Activated naive CD4-positive, alpha-beta T cell treated with anti-CD3 and anti-CD28 coated beads, Interleukin-2, amount 10 ng/mL, durations not matched to agents 7 days and 5 days (primary cell): ENCODE data around the gene USP15.
"Not testable (repeated sequence)": the region's sequence is repeated elsewhere in the genome, so short reads cannot be mapped to it uniquely, and the experiment has no call there.

Source experiments
- CTCF ChIA-PET: fragments of 350-600 bp; sonication (Branson Sonifier 250); formaldehyde crosslinking; loops from one replicate; lab custom pipeline; 2021; ENCODE audit warnings: antibody characterized with exemption; lab: Charles Lee
- DNase-seq: peaks from one replicate; pipeline ENCODE4 v3.0.0-alpha.2; 2020
- H3K27ac Mint-ChIP-seq: one replicate; pipeline ENCODE4 v1.8.0; 2021; ENCODE audit warnings: mild to moderate bottlenecking, moderate library complexity, mixed read lengths
- H3K27me3 Mint-ChIP-seq: one replicate; pipeline ENCODE4 v1.8.0; 2021; ENCODE audit warnings: mild to moderate bottlenecking, mixed read lengths
- H3K36me3 Mint-ChIP-seq: one replicate; pipeline ENCODE4 v1.8.0; 2021; ENCODE audit warnings: mixed read lengths
- H3K4me1 Mint-ChIP-seq: one replicate; pipeline ENCODE4 v1.8.0; 2021; ENCODE audit warnings: mixed read lengths
- H3K4me3 Mint-ChIP-seq: one replicate; pipeline ENCODE4 v1.8.0; 2021; ENCODE audit warnings: mild to moderate bottlenecking, moderate library complexity, mixed read lengths
- H3K9me3 Mint-ChIP-seq: one replicate; pipeline ENCODE4 v1.8.0; 2021; ENCODE audit warnings: mixed read lengths

USP15 gene

DNA sequence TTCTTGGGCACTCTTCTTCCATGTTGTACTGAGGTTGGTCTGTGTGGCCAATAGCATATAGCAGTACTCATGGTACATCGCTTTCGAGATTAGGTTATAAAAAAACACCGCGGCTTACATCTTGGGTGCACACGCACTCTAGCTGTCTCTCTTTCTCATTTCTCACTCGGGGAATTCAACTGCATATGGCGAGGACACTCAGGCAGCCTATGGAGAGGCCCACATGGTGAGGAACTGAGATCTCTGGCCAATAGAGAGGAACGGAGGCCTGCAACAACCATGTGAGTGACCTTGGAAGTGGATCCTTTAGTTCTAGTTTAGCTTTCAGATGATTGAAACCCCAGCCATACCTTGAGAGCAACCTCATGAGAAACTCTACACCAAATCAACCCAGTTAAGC is 45.6 kb downstream of the USP15 start:
- H3K27ac Mint-ChIP-seq, result peak overlapping the region; percentile 16
- CTCF ChIA-PET, result no interaction called here
- H3K36me3 Mint-ChIP-seq, result peaks cover 82% of the 10 kb centered on the region
- peaks cover 10% of the 10 kb centered on the region for H3K9me3 Mint-ChIP-seq
- H3K4me3 Mint-ChIP-seq, result no peak overlapping the region
- H3K4me1 Mint-ChIP-seq, result peaks cover 44% of the 10 kb centered on the region
- no peak for DNase-seq
- no peaks in the 10 kb centered on the region for H3K27me3 Mint-ChIP-seq

DNA sequence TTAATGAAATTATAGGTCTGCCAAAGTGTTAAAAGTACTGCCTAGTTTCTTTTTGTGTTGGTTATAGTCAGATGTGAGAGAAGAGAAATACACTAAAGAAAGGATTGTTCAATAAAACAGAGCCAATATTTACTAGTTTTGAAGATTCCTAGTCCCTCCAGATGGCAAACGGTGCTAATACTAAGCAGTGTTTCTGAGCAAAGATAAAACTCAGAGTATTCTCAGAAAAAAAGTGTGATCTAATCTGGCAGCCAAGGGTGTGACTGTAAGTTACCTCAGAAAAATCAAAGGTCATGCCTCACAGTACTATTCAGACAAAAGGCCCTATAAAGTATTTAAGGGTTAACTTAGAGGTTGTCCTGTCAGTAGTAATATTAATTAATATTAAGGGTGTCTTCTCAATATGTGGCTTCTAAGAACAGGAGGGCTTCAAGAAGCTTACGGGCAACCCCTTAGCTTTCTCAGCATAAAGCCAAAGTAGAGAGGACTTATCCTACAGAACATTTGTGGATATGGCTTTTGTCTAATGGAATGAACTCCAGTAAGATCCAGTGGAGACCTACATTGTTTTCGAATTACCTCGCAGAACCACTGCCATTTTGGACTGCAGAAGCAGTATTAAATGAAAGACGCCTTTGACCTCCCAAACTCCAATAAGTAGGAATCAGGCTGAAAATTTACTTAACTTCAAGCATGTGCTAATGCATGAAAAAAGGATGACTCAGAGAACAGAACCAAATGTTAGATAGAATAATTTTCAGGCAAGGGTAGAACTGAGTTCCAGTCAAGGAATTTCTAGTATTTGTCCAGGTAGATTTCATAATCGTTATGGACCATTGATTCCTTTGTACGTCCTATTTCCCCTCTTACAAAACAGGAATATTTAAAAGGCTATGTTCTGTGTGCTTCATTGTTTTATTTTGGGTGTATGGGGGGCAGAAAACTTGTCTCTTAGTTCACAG is 46.6 kb downstream of the USP15 start:
- CTCF ChIA-PET, result no interaction called here
- H3K4me3 Mint-ChIP-seq, result no peak overlapping the region
- H3K4me1 Mint-ChIP-seq, result peaks cover 42% of the 10 kb centered on the region
- H3K36me3 Mint-ChIP-seq, result peaks cover 81% of the 10 kb centered on the region
- no peaks in the 10 kb centered on the region for H3K27me3 Mint-ChIP-seq
- DNase-seq, result no peak
- no peak overlapping the region for H3K27ac Mint-ChIP-seq
- peaks cover 10% of the 10 kb centered on the region for H3K9me3 Mint-ChIP-seq

DNA sequence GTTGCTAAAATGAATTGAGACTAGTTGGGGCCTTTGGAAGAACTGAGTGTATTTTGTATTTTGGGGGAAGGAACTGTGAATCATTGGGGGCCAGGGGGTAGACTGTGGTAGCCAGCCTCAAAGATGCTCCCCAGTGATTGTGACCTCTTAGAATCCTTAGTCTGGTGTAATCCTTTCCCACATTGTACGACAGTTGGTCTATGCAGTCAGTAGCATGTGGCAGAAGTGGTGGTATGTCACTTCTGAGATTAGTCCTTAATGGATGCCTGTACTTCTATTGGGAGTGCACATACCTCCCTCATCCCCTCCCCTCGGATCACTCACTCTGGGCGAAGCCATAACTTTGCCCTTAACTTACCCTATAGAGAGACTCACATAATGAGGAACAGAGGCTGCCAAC is 48.0 kb downstream of the USP15 start:
- no peak overlapping the region for H3K27ac Mint-ChIP-seq
- DNase-seq, result no peak
- peaks cover 40% of the 10 kb centered on the region for H3K4me1 Mint-ChIP-seq
- CTCF ChIA-PET, result no interaction called here
- H3K4me3 Mint-ChIP-seq, result no peak overlapping the region
- no peaks in the 10 kb centered on the region for H3K27me3 Mint-ChIP-seq
- H3K36me3 Mint-ChIP-seq, result peaks cover 75% of the 10 kb centered on the region
- peaks cover 10% of the 10 kb centered on the region for H3K9me3 Mint-ChIP-seq

DNA sequence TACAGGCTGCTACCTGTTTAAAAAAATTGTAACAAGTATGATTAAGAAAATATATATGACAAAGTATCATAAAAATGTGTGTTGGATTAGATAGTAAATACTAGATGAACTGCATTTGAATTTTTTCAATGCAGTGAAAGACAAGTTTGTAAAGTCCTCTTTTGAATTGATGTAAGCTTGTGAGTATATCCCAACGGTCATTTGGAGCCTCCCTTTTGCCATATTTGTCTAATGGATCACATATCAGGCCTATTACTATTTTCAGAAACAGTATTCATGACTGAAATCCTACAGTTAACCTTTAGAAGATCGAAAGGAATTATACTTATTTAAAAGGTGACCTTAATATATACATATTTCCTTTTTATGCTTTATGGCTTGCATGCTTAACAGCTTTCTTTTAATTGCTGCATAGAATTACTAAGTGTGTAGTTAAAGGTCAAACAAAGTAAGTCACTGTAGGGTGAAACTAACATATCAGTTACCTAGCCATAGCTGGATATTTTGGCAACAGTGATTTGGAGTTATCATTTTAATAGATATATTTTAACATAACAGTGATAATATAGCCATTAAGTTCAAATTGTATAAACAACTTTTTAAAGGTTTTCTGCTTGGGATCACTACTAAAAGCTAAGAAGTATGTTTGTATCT is 53.6 kb downstream of the USP15 start:
- Mint-ChIP-seq H3K27me3 (no peaks in the 10 kb centered on the region), H3K36me3 (peaks cover 43% of the 10 kb centered on the region), H3K4me3 (no peak overlapping the region), H3K4me1 (peaks cover 24% of the 10 kb centered on the region), H3K9me3 (peaks cover under 1% of the 10 kb centered on the region), H3K27ac (no peak overlapping the region)
- DNase-seq, result no peak
- CTCF ChIA-PET, result no interaction called here

DNA sequence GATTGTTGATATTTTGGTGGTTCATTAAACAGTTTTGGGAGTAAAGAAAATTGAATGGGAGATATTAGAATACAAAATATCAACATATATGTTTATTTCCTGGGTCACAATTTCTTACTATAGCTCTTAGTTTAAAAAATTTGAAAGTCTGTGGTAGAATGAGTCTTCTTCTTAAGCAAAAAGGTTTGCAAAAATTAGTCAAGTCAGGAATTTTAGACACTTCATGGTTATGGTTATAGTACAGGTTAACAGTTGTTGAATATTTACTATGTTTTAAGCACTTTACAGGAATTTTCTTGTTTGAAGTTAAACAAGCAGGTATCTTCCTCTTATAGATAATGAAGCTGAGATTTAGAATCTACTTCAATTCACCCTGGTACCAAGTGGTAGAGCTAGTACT is 56.8 kb downstream of the USP15 start:
- no peak overlapping the region for H3K27ac Mint-ChIP-seq
- H3K9me3 Mint-ChIP-seq, result peaks cover 2% of the 10 kb centered on the region
- no peak overlapping the region for H3K4me3 Mint-ChIP-seq
- no peaks in the 10 kb centered on the region for H3K27me3 Mint-ChIP-seq
- peaks cover 39% of the 10 kb centered on the region for H3K36me3 Mint-ChIP-seq
- H3K4me1 Mint-ChIP-seq, result peaks cover 18% of the 10 kb centered on the region
- CTCF ChIA-PET, result no interaction called here
- DNase-seq, result no peak

DNA sequence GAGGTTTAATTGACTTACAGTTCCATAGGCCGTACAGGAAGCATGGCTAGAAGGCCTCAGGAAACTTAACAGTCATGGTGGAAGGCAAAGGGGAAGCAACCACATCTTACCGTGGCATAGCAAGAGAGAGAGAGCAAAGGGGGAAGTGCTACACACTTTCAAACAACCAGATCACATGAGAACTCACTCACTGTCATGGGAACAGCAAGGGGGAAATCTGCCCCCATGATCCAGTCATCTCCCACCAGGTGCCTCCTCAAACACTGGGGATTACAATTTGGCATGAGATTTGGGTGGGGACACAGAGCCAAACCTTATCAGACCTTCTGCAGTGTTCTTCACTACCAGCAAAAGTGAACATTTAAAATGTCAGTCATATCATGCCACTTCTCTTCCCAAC is 58.9 kb downstream of the USP15 start:
- no peak overlapping the region for H3K4me3 Mint-ChIP-seq
- H3K9me3 Mint-ChIP-seq, result peaks cover 2% of the 10 kb centered on the region
- peak overlapping the region; percentile 6 for H3K27ac Mint-ChIP-seq
- H3K27me3 Mint-ChIP-seq, result no peaks in the 10 kb centered on the region
- H3K4me1 Mint-ChIP-seq, result peaks cover 18% of the 10 kb centered on the region
- no peak for DNase-seq
- CTCF ChIA-PET, result no interaction called here
- H3K36me3 Mint-ChIP-seq, result peaks cover 52% of the 10 kb centered on the region

DNA sequence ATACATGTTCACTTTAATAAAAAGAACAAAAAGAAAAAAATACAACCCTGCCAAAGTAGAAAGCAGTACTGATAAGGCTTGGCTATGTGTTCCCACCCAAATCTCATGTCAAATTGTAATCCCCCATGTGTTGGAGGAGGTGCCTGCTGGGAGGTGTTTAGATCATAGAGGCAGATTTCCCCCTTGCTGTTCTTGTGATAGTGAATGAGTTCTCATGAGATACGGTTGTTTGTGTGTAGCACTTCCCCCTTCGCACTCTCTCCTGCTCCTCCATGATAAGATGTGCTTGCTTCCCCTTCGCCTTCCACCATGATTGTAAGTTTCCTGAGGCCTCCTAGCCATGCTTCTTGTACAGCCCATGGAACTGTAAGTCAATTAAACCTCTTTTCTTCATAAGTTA is 59.9 kb downstream of the USP15 start:
- DNase-seq, result no peak
- H3K27me3 Mint-ChIP-seq, result no peaks in the 10 kb centered on the region
- peaks cover 18% of the 10 kb centered on the region for H3K4me1 Mint-ChIP-seq
- no peak overlapping the region for H3K27ac Mint-ChIP-seq
- H3K9me3 Mint-ChIP-seq, result peaks cover 2% of the 10 kb centered on the region
- CTCF ChIA-PET, result no interaction called here
- H3K36me3 Mint-ChIP-seq, result peaks cover 52% of the 10 kb centered on the region
- no peak overlapping the region for H3K4me3 Mint-ChIP-seq

DNA sequence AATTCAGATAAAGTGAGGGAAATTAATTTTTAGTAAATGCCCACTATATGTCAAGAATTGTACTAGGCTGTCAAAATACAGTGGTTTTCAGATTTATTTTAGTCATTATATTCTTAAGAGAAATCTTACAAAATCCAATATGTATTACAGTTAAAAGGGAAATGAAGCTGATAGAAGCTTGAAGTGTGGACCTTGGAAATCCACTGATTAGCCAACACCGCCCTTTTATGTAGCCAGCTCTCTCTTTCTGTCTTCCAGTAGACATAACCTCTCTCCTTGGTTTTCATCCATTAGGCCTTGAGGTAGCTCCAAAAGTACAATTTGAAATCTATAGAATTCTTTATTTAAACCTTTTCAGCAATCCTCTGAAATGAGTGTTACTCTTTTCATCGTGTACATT is 63.2 kb downstream of the USP15 start:
- no peak for DNase-seq
- Mint-ChIP-seq H3K36me3 (peaks cover 48% of the 10 kb centered on the region), H3K9me3 (peaks cover 2% of the 10 kb centered on the region), H3K27me3 (no peaks in the 10 kb centered on the region), H3K4me1 (peaks cover 13% of the 10 kb centered on the region), H3K4me3 (no peak overlapping the region), H3K27ac (no peak overlapping the region)
- CTCF ChIA-PET, result no interaction called here

DNA sequence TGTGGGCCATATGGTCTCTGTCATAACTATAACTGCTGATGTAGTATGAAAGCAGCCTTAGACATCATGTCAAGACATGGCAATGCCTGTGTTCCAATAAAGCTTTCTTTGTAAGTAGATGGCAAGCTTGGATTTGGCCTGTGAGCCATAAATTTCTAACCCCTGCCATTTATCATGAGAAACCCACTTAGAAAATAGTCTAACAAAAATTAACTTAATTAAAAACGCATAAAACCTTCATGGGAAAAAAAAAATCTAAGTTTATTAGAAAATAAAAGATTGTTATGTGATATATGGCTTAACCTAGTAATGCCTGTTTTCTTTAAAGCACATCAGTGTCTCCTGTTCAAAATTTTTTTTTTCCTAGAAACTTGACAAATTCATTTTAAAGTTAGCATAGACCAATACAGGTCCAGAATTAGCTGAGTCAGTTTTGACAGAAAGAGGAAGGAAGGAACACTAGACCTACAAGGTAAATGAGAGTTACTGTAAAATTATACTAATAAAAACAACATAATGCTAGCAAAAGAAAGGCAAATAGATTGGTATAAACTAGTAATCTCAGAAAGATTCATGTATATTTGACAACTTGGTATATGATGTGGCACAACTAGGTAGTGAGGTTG is 68.2 kb downstream of the USP15 start:
- DNase-seq, result no peak
- CTCF ChIA-PET, result interaction anchor here (0.7 kb wide), 1 partner anchor 108 kb away, joined by 3 read pairs; no protein-coding TSS in a partner anchor
- H3K27ac Mint-ChIP-seq, result no peak overlapping the region
- H3K9me3 Mint-ChIP-seq, result no peaks in the 10 kb centered on the region
- H3K27me3 Mint-ChIP-seq, result no peaks in the 10 kb centered on the region
- H3K36me3 Mint-ChIP-seq, result peaks cover 39% of the 10 kb centered on the region
- no peak overlapping the region for H3K4me3 Mint-ChIP-seq
- peaks cover 3% of the 10 kb centered on the region for H3K4me1 Mint-ChIP-seq

DNA sequence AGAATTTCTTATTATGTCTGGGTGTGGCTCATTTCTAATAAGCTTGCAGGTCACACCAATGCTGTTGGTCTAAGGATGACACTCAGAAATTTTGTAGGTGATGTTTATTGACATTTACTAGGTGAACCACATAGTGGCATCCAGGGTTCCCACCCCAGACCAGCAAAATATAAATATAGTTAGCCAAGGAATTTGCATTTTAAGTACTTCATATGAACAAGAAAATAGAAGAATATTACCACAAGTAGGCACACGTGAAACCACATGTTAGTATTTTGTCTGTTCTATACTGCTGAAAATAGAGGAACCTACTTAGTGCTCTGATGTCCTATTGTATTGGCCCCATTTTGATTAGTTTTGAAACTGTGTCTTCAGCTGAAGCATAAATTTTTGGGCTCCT is 71.1 kb downstream of the USP15 start:
- DNase-seq, result no peak
- H3K27ac Mint-ChIP-seq, result no peak overlapping the region
- H3K4me3 Mint-ChIP-seq, result no peak overlapping the region
- peaks cover 12% of the 10 kb centered on the region for H3K4me1 Mint-ChIP-seq
- CTCF ChIA-PET, result no interaction called here
- no peaks in the 10 kb centered on the region for H3K9me3 Mint-ChIP-seq
- no peaks in the 10 kb centered on the region for H3K27me3 Mint-ChIP-seq
- H3K36me3 Mint-ChIP-seq, result peaks cover 52% of the 10 kb centered on the region

DNA sequence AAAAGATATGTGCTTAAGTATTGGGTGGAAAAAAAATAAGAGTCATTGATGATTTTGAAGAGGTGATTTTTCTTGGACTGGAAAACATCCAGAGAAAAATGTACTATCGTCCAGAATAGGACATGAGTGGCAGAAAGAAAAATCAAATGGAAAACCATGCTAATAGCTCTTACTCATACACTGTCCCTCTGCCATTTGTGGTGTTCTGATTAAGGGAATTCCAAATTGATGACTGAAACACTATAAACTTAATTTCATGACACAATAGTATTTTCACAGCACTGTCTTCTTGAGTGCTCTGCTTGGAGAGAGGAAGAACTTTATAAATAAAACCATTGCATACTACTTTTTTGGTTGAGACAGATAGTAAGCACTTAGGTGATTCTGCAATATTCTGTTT is 72.4 kb downstream of the USP15 start:
- Mint-ChIP-seq H3K4me1 (peaks cover 13% of the 10 kb centered on the region), H3K4me3 (no peak overlapping the region), H3K27me3 (no peaks in the 10 kb centered on the region), H3K9me3 (peaks cover 4% of the 10 kb centered on the region), H3K27ac (no peak overlapping the region), H3K36me3 (peaks cover 59% of the 10 kb centered on the region)
- CTCF ChIA-PET, result no interaction called here
- DNase-seq, result no peak

DNA sequence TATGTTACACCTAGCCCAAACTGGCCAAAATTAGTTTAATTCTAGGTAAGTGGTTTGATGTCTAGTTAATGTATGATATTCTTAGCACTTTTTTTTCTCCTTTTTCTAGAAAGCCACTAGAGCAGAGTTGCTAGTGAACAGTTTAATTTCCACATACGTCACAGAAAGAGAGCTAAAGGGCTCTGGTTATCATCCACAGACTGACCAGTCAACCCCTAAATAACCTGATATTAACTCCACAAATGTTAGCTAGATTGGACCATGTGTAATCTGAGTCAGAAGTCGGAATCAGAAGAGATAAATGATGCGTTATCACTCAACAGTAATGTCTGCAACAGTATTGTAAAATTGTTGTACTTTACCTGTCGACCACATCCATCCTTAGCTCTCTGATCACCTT is 74.9 kb downstream of the USP15 start:
- H3K4me1 Mint-ChIP-seq, result peaks cover 14% of the 10 kb centered on the region
- no peak for DNase-seq
- CTCF ChIA-PET, result interaction anchor here (0.9 kb wide), 1 partner anchor 13 kb away, joined by 3 read pairs; no protein-coding TSS in a partner anchor
- H3K27ac Mint-ChIP-seq, result no peak overlapping the region
- no peaks in the 10 kb centered on the region for H3K27me3 Mint-ChIP-seq
- no peak overlapping the region for H3K4me3 Mint-ChIP-seq
- peaks cover 19% of the 10 kb centered on the region for H3K9me3 Mint-ChIP-seq
- peaks cover 69% of the 10 kb centered on the region for H3K36me3 Mint-ChIP-seq

DNA sequence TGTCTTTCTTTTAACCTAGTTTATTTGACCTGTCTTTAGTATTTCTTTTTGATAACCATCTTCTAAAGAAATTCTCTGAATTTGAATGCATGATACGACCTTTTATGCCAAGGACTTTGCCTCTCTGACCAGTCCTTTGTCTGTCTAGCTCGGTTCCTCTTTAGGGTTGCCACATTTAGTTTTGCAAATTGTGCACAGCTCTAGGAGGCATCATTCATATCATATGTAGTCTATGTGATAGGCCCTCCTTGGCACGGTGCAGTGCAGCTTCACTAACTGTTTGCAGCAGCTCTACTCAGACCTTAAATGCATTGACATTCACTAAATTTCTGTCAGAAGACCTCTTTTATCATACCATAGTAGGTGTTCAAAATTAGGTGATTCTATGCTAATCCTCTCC is 75.6 kb downstream of the USP15 start:
- no peak overlapping the region for H3K4me3 Mint-ChIP-seq
- H3K9me3 Mint-ChIP-seq, result peaks cover 25% of the 10 kb centered on the region
- no peak for DNase-seq
- H3K36me3 Mint-ChIP-seq, result peaks cover 72% of the 10 kb centered on the region
- peaks cover 21% of the 10 kb centered on the region for H3K4me1 Mint-ChIP-seq
- CTCF ChIA-PET, result interaction anchor here (0.9 kb wide), 1 partner anchor 14 kb away, joined by 3 read pairs; no protein-coding TSS in a partner anchor
- no peak overlapping the region for H3K27ac Mint-ChIP-seq
- H3K27me3 Mint-ChIP-seq, result no peaks in the 10 kb centered on the region

DNA sequence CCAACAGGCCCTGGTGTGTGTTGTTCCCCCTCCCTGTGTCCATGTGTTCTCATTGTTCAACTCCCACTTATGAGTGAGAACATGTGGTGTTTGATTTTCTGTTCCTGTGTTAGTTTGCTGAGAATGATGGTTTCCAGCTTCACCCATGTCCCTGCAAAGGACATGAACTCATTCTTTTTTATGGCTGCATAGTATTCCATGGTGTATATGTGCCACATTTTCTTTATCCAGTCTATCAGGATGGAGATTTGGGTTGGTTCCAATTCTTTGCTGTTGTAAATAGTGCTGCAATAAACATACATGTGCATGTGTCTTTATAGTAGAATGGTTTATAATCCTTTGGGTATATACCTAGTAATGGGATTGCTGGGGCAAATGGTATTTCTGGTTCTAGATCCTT is 77.4 kb downstream of the USP15 start:
- CTCF ChIA-PET, H3K27ac Mint-ChIP-seq, H3K27me3 Mint-ChIP-seq, H3K4me3 Mint-ChIP-seq, DNase-seq: not testable (repeated sequence)
- Mint-ChIP-seq H3K36me3 (peaks cover 80% of the 10 kb centered on the region), H3K9me3 (peaks cover 30% of the 10 kb centered on the region), H3K4me1 (peaks cover 23% of the 10 kb centered on the region)
